ENCODE results near the gene RETN. TPM values are rescaled to one million over a fixed set of nuclear protein-coding genes. Genes with fewer than 3 reads are reported as not detected.

The RETN gene
- polyA plus RNA-seq, 1 donor: 1.1 TPM

DNA sequence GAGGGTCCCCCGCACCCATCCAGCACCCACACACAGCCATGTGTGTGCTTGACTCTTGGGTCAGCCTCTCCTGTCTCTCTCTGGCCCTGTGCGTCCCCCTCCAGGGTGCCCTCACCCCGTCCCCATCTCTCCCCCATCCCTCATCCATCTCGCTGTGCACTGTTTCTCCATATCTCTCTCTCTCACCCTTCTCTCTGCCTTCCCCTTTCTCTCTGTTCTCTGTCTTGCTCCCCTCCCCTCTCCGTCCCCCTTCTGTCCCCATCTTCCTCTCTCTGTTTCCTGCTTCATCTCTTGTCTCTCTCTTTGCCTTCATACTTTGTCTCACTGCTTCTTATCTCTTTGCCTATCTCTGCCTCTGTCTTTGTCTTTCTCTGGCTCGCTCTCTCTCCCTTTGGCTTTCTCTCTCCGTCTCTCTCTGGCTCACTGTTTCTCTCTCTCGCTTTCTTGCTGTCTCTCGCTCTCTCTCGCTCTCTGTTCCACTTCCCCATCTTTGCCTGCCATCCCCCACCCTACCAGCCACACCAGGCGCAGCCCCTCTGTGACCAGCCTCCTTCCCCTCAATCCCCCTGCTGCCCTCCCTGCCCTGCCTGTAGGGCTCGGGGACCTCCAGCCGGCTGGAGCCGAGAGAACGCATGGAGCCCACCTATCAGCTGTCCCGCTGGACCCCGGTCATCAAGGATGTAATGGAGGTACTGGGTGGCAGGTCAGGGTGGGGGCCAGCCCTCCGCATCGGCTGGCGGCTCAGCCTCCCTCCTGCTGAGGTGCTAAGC lies 23.0 kb upstream of the RETN start:
- Histone ChIP-seq H3K27ac (ENCODE audit: low read length) (no peak overlapping the region), H3K27me3 (ENCODE audit: control insufficient read depth, insufficient read depth, low read length) (no peaks in the 10 kb centered on the region), H3K4me1 (ENCODE audit: control insufficient read depth, insufficient read depth, low read length) (no peaks in the 10 kb centered on the region), H3K36me3 (ENCODE audit: control insufficient read depth, insufficient read depth, low read length) (peaks cover 23% of the 10 kb centered on the region), H3K9me3 (ENCODE audit: control insufficient read depth, low read depth, low read length) (no peaks in the 10 kb centered on the region), H3K4me3 (ENCODE audit: low read length) (no peak overlapping the region)
- no peak for DNase-seq
- WGBS (ENCODE audit: insufficient coverage, low lambda C conversion rate): 76% methylated on average over 7 of the region's 20 CpGs

DNA sequence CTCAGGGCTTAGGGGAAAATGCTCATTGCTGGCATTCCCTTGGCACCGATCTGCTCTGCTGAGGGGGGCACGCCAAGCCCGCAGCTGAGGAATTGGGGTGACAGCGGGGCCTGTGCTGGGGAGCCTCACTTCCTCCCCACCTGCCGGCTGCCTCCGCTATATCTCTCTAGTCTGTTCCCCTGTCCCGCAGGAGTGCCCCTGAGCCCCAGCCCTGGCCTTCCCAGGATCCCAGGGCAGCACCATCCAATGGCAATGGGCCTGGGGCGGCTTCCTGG lies 22.5 kb upstream of the RETN start:
- Histone ChIP-seq H3K9me3 (ENCODE audit: control insufficient read depth, low read depth, low read length) (no peaks in the 10 kb centered on the region), H3K27me3 (ENCODE audit: control insufficient read depth, insufficient read depth, low read length) (peaks cover 5% of the 10 kb centered on the region), H3K36me3 (ENCODE audit: control insufficient read depth, insufficient read depth, low read length) (peaks cover 22% of the 10 kb centered on the region), H3K27ac (ENCODE audit: low read length) (no peak overlapping the region), H3K4me1 (ENCODE audit: control insufficient read depth, insufficient read depth, low read length) (no peaks in the 10 kb centered on the region), H3K4me3 (ENCODE audit: low read length) (no peak overlapping the region)
- no peak for DNase-seq
- WGBS (ENCODE audit: insufficient coverage, low lambda C conversion rate): no CpG with 5 or more reads among the region's 8 CpGs

DNA sequence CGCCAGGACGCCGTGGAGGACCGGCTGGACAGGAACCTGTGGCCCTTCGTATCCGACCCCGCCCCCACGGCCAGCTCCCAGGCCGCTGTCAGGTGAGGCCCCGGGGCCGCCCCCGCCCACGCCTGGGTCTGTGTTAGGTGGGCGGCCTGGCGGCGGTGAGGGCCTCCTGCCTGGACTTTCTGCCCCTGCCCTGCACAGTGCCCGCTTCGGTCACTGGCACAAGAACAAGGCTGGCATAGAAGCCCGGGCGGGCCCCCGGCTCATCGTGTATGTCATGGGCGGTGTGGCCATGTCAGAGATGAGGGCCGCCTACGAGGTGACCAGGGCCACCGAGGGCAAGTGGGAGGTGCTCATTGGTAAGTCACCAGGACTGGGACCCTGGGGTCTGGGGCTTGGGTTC lies 21.7 kb upstream of the RETN start:
- Histone ChIP-seq H3K4me1 (ENCODE audit: control insufficient read depth, insufficient read depth, low read length) (no peaks in the 10 kb centered on the region), H3K27ac (ENCODE audit: low read length) (no peak overlapping the region), H3K4me3 (ENCODE audit: low read length) (no peak overlapping the region), H3K27me3 (ENCODE audit: control insufficient read depth, insufficient read depth, low read length) (peaks cover 5% of the 10 kb centered on the region), H3K9me3 (ENCODE audit: control insufficient read depth, low read depth, low read length) (no peaks in the 10 kb centered on the region), H3K36me3 (ENCODE audit: control insufficient read depth, insufficient read depth, low read length) (peaks cover 21% of the 10 kb centered on the region)
- DNase-seq: no peak
- no CpG with 5 or more reads among the region's 26 CpGs for WGBS (ENCODE audit: insufficient coverage, low lambda C conversion rate)

DNA sequence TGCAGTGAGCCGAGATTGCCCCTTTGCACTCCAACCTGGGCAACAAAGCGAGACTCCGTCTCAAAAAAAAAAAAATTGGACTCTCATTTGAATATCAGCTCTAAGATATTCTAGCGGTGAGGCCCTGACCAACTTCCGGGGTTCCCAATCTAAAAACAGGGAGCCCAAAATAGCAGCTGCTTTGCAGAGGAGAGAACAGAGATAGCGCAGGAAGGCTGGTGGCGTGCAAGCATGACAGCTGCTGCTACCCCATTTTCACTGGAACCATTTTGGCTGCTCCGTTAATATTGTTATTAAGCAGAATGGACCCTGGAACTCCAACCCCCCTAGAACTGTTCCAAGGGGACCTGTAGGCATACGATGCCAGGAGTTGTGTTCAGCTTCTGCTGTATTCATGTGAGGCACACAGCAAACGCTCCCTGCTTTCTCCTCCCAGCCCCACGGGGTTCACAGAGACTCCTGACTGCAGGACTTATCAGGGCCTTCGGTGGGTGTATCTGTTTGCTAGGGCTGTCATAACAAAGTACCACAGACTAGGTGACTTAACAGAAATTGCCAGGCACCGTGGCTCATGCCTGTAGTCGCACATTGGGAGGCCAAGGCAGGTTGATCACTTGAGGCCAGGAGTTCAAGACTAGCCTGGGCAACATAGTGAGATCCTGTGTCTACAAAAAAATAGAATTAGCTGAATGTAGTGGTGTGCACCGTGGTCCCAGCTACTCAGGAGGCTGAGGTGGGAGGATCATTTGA lies 20.4 kb upstream of the RETN start:
- Histone ChIP-seq H3K4me1 (ENCODE audit: control insufficient read depth, insufficient read depth, low read length) (no peaks in the 10 kb centered on the region), H3K27ac (ENCODE audit: low read length) (no peak overlapping the region), H3K36me3 (ENCODE audit: control insufficient read depth, insufficient read depth, low read length) (peaks cover 16% of the 10 kb centered on the region), H3K27me3 (ENCODE audit: control insufficient read depth, insufficient read depth, low read length) (peaks cover 5% of the 10 kb centered on the region), H3K9me3 (ENCODE audit: control insufficient read depth, low read depth, low read length) (no peaks in the 10 kb centered on the region), H3K4me3 (ENCODE audit: low read length) (no peak overlapping the region)
- WGBS (ENCODE audit: insufficient coverage, low lambda C conversion rate): no CpG with 5 or more reads among the region's 15 CpGs
- DNase-seq: no peak

DNA sequence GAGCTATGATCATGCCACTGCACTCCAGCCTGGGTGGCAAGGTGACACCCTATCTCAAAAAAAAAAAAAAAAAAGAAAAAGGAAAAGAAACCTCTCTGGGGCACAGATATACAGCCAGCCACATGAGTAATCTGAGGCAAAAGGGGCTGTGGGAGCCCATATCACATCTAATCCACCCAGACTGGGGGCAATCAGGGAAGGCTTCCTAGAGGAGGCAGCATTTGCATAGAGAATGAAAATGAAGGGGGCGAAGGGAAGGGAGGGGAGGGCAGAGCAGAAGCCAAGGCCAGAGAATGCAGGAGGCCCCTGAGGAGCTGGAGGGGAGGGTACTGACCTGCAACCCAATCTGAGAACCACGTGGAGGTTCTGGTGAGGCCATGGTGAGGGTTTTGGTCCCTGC lies 18.7 kb upstream of the RETN start:
- H3K4me3 ChIP-seq (ENCODE audit: low read length): no peak overlapping the region
- H3K36me3 ChIP-seq (ENCODE audit: control insufficient read depth, insufficient read depth, low read length): peaks cover 11% of the 10 kb centered on the region
- no peaks in the 10 kb centered on the region for H3K9me3 ChIP-seq (ENCODE audit: control insufficient read depth, low read depth, low read length)
- H3K27me3 ChIP-seq (ENCODE audit: control insufficient read depth, insufficient read depth, low read length): peaks cover 5% of the 10 kb centered on the region
- DNase-seq: no peak
- H3K27ac ChIP-seq (ENCODE audit: low read length): no peak overlapping the region
- WGBS (ENCODE audit: insufficient coverage, low lambda C conversion rate): no CpG with 5 or more reads among the region's 2 CpGs
- H3K4me1 ChIP-seq (ENCODE audit: control insufficient read depth, insufficient read depth, low read length): no peaks in the 10 kb centered on the region

DNA sequence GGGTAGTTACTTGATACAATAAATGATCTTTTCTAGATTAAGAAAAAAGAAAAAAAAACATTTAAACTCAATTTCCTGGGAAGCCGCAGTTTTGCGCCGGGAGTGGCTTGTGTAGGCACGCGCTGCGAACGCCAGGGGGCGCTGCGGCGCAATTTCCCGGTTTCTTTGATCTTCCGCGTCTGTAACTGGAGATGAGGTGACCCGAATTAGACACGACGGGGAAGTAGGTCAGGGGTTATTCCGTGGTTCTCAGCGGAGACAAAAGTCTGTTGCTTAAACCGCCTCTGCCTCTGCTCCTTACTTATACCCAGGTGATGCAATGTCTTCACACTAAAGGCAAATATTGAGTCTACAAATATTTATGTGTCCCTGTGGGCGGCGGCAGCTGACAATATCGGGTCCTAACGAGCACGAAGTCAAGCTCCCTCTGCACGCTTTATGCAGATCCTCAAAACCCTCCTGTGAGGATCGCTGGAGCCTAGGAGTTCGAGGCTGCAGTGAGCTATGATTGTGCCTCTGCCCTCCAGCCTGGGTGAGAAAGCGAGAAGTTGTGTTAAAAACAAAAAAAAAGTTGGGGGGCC lies 16.7 kb upstream of the RETN start:
- H3K4me3 ChIP-seq (ENCODE audit: low read length): no peak overlapping the region

DNA sequence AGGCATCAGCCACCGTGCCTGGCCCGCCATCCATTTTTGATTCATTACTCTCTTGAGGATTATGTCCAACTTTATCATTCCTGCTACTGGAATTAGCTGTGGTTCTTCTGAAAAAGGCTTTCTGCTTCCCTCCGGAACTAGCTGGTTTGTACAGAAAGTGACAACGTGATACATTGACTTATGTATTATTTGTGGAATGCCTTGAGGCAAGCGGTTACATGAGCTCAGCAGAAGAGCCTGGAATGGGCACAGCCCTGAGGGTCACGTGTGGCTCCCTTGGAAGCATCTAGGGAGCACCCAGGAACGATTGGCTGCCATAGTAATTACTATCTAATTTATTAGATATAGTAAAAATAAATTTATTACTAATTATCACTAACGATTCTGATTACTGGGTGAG lies 14.4 kb upstream of the RETN start:
- H3K4me1 ChIP-seq (ENCODE audit: control insufficient read depth, insufficient read depth, low read length): no peaks in the 10 kb centered on the region
- no peak for DNase-seq
- 100% methylated on average over 1 of the region's 8 CpGs for WGBS (ENCODE audit: insufficient coverage, low lambda C conversion rate)
- H3K27me3 ChIP-seq (ENCODE audit: control insufficient read depth, insufficient read depth, low read length): peaks cover 5% of the 10 kb centered on the region
- H3K36me3 ChIP-seq (ENCODE audit: control insufficient read depth, insufficient read depth, low read length): no peaks in the 10 kb centered on the region
- H3K9me3 ChIP-seq (ENCODE audit: control insufficient read depth, low read depth, low read length): no peaks in the 10 kb centered on the region
- H3K4me3 ChIP-seq (ENCODE audit: low read length): no peak overlapping the region
- H3K27ac ChIP-seq (ENCODE audit: low read length): no peak overlapping the region

More for the DNA sequence above, 16.7 kb upstream of the RETN start:
- H3K27ac ChIP-seq (ENCODE audit: low read length): no peak overlapping the region
- H3K9me3 ChIP-seq (ENCODE audit: control insufficient read depth, low read depth, low read length): no peaks in the 10 kb centered on the region
- DNase-seq: peak; percentile 77 to 81
- peaks cover 5% of the 10 kb centered on the region for H3K27me3 ChIP-seq (ENCODE audit: control insufficient read depth, insufficient read depth, low read length)
- peaks cover 3% of the 10 kb centered on the region for H3K36me3 ChIP-seq (ENCODE audit: control insufficient read depth, insufficient read depth, low read length)
- no CpG with 5 or more reads among the region's 28 CpGs for WGBS (ENCODE audit: insufficient coverage, low lambda C conversion rate)
- H3K4me1 ChIP-seq (ENCODE audit: control insufficient read depth, insufficient read depth, low read length): no peaks in the 10 kb centered on the region

DNA sequence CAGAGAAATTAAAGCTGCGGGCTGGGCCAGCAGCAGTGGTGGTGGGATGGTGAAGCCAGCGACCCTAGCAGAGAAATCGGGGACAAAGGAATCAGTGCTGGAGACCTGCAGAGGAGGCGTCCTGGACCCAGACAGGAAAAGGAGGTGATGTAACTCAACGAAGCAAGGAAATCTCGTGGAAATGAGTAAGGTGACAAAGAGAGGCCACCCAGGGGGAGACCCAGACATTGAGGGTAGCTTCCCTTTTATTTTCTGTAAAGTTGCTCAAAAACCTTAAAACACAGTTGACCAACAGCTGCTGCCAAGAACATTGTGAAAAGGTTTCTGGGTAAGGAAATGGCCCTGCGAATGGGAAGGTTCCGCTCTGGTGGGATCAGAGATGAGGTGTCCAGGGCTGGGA lies 13.3 kb upstream of the RETN start:
- Histone ChIP-seq H3K27me3 (ENCODE audit: control insufficient read depth, insufficient read depth, low read length) (peaks cover 5% of the 10 kb centered on the region), H3K27ac (ENCODE audit: low read length) (no peak overlapping the region), H3K4me1 (ENCODE audit: control insufficient read depth, insufficient read depth, low read length) (no peaks in the 10 kb centered on the region), H3K4me3 (ENCODE audit: low read length) (no peak overlapping the region), H3K36me3 (ENCODE audit: control insufficient read depth, insufficient read depth, low read length) (no peaks in the 10 kb centered on the region), H3K9me3 (ENCODE audit: control insufficient read depth, low read depth, low read length) (no peaks in the 10 kb centered on the region)
- DNase-seq: no peak
- WGBS (ENCODE audit: insufficient coverage, low lambda C conversion rate): 90% methylated on average over 5 of the region's 8 CpGs

DNA sequence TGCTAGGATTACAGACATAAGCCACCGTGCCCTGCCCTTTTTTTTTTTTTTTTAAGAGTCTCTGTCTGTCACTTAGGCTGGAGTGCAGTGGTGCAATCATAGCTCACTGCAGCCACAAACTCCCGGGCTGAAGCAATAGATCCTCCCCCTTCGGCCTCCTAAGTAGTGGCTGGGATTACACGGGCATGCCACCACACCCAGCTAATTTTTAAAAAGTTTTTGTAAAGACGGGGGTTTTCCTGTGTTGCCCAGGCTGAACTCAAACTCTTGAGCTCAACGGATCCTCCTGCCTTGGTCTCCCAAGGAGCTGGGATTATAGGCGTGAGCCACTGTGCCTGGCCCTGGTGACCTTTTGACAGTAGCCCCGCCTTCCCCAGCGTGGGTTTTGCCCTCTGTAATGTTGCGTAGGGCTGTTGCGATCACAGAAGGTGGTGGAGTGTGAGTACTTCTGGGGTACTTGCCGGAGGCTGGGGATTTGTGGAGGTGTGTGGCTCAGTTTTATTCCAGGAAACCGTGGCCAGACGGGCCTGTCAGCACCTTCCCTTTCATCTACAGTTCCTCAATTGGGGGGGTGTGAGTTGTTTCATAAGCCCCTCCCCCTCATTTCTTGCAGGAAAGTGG lies 11.6 kb upstream of the RETN start:
- H3K4me1 ChIP-seq (ENCODE audit: control insufficient read depth, insufficient read depth, low read length): no peaks in the 10 kb centered on the region
- DNase-seq: no peak
- H3K27me3 ChIP-seq (ENCODE audit: control insufficient read depth, insufficient read depth, low read length): no peaks in the 10 kb centered on the region
- no peaks in the 10 kb centered on the region for H3K36me3 ChIP-seq (ENCODE audit: control insufficient read depth, insufficient read depth, low read length)
- WGBS (ENCODE audit: insufficient coverage, low lambda C conversion rate): no CpG with 5 or more reads among the region's 14 CpGs
- no peak overlapping the region for H3K4me3 ChIP-seq (ENCODE audit: low read length)
- H3K27ac ChIP-seq (ENCODE audit: low read length): no peak overlapping the region
- H3K9me3 ChIP-seq (ENCODE audit: control insufficient read depth, low read depth, low read length): no peaks in the 10 kb centered on the region

DNA sequence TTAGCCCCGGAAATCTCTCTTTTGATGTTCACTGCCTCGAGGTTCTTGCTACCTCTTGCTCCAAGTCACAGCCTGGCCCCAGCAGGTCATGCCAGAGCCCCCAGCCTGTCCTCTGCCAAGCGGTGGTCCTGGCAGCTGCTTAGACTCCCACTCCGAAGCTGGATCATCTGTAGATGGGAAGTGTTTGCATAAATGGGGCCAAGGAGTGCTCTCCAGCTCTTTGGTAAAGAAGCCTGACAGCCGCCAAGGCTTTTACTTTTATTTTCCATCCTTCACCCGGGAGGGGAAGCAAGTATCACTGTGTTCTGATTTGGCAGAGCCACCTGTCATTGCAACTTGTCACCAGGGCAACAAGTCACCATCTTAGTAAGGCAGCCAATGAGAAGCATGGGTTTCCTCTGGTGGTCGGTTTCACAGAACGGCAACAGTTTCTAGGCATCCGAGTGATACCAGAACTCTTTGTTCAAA lies 10.6 kb upstream of the RETN start:
- Histone ChIP-seq H3K27me3 (ENCODE audit: control insufficient read depth, insufficient read depth, low read length) (no peaks in the 10 kb centered on the region), H3K36me3 (ENCODE audit: control insufficient read depth, insufficient read depth, low read length) (no peaks in the 10 kb centered on the region), H3K9me3 (ENCODE audit: control insufficient read depth, low read depth, low read length) (no peaks in the 10 kb centered on the region), H3K27ac (ENCODE audit: low read length) (no peak overlapping the region), H3K4me1 (ENCODE audit: control insufficient read depth, insufficient read depth, low read length) (no peaks in the 10 kb centered on the region), H3K4me3 (ENCODE audit: low read length) (no peak overlapping the region)
- DNase-seq: no peak
- WGBS (ENCODE audit: insufficient coverage, low lambda C conversion rate): 17% methylated on average over 1 of the region's 9 CpGs

Data from large intestine (tissue), 3 donors.